ENCODE results near the gene ETS2.

ETS2 gene

DNA sequence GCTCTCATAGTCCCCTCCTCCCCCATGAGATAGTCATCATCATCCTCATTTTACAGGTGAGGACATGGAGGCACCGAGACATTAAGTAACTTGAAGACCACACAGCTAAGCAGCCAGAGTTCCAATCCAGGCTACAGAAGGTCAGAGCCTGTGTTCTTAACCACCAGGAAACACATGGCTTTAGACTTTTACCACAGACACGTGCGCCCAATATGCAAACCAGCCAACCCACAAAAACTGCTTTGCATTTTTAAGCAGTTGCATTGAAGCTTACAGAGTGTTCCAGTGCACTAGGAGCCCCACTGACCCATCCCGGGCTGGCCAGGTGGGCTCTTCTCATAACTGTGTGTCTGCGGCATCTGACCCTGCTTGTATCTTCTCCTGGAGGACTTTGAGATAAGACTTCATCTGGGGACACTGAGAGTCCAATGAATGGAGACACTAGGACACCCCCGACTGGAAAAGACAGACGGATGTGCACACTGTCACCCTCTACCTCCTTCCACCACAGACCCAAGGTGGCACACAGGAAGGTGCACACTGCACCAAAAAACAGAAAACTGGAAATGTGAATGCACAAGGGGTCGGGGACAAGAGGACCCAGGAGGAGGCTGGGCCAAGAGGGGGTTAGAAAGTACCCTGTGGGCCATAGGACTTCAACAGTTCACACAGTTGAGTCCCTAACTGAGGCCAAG lies 56.4 kb downstream of the ETS2 start:
- DNase-seq (ENCODE audit: low spot score): no peak

DNA sequence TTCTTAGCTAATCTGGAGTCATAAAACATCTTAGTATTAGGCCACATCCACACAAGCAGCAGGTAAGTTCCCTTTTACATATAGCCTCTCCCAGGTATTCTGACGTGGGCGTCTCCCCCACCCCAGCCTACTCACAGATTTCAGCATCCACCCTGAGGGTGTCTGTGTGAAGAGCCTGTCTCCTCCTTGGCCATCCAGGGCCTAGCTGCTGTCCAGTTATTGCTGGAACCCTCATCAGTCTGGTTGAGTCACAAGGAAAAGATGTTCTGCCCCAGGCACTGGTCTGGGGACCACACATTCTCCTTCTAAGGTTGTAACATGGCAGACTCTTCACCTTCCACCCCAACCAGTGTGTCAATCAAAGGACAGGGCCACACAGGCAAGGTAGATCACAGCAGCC lies 57.6 kb downstream of the ETS2 start:
- DNase-seq (ENCODE audit: low spot score): no peak

DNA sequence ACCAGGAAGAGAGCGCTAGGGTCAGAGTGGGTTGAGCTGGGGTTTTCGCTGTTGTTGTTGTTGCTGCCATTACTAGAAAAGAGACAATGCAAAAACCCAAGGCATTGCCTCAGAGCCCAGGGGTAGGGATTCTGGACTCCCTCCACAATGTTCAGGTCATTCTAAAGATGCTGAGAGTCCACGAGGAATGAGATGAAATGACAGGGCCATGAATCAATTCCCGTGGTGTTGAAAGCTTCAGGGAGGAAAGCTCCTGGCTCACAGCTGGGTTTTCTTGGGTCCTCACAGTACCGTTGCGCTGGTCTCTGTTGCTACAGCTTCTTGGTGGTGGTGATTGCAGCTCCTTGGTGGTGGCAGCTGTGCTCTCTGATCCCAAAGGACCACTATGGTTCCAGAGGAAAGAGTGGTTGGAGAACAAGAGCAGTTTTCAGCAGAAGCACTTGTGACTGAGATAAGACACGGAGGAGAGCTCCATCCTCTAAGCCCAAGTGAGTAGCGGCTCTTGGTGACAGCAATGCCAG lies 58.2 kb downstream of the ETS2 start:
- no peak for DNase-seq (ENCODE audit: low spot score)

DNA sequence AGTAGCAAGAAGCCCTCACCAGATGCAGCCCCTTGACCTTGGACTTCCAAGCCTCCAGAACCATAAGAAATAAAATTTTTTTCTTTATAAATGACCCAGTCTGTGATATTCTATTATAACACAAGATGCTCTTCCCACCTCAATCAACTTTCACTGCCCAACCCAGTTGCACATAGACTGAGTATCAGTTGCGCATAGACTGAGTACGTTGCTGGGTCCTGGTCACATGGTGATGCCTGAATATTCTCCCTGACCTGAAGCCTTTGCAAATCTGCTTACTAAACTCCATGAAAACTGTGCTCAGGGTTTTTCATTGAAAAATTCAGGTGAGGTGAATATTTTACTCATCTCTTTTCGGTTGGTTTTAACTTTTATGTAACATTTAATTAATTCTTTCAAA lies 59.2 kb downstream of the ETS2 start:
- DNase-seq (ENCODE audit: low spot score): no peak

DNA sequence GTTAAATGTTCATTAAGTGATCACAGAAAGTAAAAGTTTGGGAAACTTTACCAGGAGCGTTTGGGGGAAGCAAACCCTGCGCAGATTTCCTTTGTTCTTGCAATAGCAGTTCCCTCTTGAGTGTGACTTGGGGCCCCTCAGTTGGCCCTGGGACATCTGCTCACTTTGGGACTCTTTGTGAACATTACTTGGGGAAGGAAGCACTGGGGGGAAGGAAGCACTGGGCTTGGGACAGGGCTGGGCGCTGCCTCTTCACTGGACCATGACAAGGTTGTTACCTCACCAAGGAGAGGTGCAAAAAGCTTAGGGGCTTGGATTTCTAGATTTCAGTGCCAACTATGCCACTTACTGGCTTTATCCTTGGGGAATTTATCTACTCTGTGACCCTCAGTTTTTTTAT lies 63.5 kb downstream of the ETS2 start:
- no peak for DNase-seq (ENCODE audit: low spot score)

DNA sequence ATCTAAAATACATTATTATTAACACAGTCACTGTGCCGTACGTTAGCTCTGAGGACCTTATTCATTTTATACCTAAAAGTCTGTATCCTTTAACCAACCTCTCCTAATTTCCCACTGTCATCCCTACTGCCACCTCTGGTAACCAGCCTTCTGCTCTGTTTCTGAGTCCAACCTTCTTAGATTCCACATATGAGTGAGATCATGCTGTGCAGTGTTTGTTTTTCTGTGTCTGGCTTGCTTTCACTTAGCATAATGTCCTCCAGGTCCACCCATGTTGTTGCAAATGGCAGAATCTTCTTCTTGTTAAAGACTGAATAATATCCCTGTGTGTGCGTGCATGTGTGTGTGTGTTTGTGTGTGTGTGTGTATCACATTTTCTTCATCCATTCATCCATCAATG lies 64.2 kb downstream of the ETS2 start:
- DNase-seq (ENCODE audit: low spot score): no peak

All from kidney capillary endothelial cell (primary cell).